Lower lobe of right lung (tissue), 2 donors: ENCODE results near the gene SRD5A2. TPM values are rescaled to one million over a fixed set of nuclear protein-coding genes. Genes with fewer than 3 reads are reported as not detected.

Experiments used
- ATAC-seq, 2 donors: fragments of 200-7000 bp; cut with Tn5 transposase; one replicate each; pipeline ENCODE4 v1.9.1; 2020 to 2022; ENCODE audit warnings: mild to moderate bottlenecking in 2 of 2, moderate library complexity in 2 of 2
- DNase-seq: peaks from one replicate; pipeline ENCODE4 v3.0.0-alpha.2; 2020
- H3K27ac ChIP-seq: fragments of 200-600 bp; one replicate; pipeline ENCODE4 v1.8.0; 2022
- H3K27me3 ChIP-seq: fragments of 200-600 bp; one replicate; pipeline ENCODE4 v1.8.0; 2022; ENCODE audit warnings: low read depth
- H3K36me3 ChIP-seq: fragments of 200-600 bp; one replicate; pipeline ENCODE4 v1.8.0; 2022; ENCODE audit warnings: mild to moderate bottlenecking
- H3K4me1 ChIP-seq: fragments of 200-600 bp; one replicate; pipeline ENCODE4 v1.8.0; 2022
- H3K4me3 ChIP-seq: fragments of 200-600 bp; one replicate; pipeline ENCODE4 v1.8.0; 2022; ENCODE audit warnings: mild to moderate bottlenecking
- H3K9me3 ChIP-seq: fragments of 200-600 bp; one replicate; pipeline ENCODE4 v1.8.0; 2022
- CTCF ChIP-seq: fragments of 200-600 bp; IDR thresholded peaks from one replicate; pipeline ENCODE4 v1.8.0; 2022; ENCODE audit warnings: antibody characterized with exemption, mild to moderate bottlenecking
- intact Hi-C: fragments of 100-400 bp; cut with DNase I; formaldehyde crosslinking; loops from one replicate; pipeline ENCODE4 v1.11.0; 2022
- long read RNA-seq: library from polyadenylated mRNA; unstranded; transcript quantifications from one replicate; pipeline ENCODE4 v2.0.0, GENCODE V29; 2021
- total RNA-seq: library from RNA; stranded (reverse); fragmentation: NEBNext Ultra II Directional; extraction: Animal tissue kit (Norgen Biotek cat#: 25700); gene quantifications from one replicate; pipeline ENCODE4 v1.2.1, GENCODE V29; 2021
- donor health status: DM: no; HTN: yes; CAD: no; lungs with severe emphysema.

Gene SRD5A2
- total RNA-seq, result 1.2 TPM
- long read RNA-seq, partial matches to known transcripts, result 0 of 4 reads
- long read RNA-seq, other reads (novel, unspliced or antisense), result 4 of 4 reads

- Histone ChIP-seq H3K4me1 (no peaks in the 10 kb centered on the region), H3K4me3 (no peak within 1 kb of the TSS), H3K27ac (no peak within 1 kb of the TSS), H3K9me3 (no peaks in the 10 kb centered on the region), H3K27me3 (peaks cover 17% of the 10 kb centered on the region), H3K36me3 (no peaks in the 10 kb centered on the region)
- intact Hi-C loops, result no loop called here
- ATAC-seq, result peak; percentile 21 to 51
- DNase-seq, result no peak
- no peak for TF ChIP-seq CTCF
These were observed at the start of gene SRD5A2 for GRCh38 chr2:31580321-31581117. SRD5A2 (minus strand) TSS chr2:31580938; CDS start chr2:31580900, 38 bp downstream.

GRCh38 chr2:31606509-31606908, 25.8 kb upstream of the SRD5A2 start:
- TF ChIP-seq CTCF, result no peak
- peaks cover 14% of the 10 kb centered on the region for H3K9me3 ChIP-seq
- no peak for ATAC-seq
- H3K4me1 ChIP-seq, result no peaks in the 10 kb centered on the region
- no peak overlapping the region for H3K27ac ChIP-seq
- H3K4me3 ChIP-seq, result no peak overlapping the region
- intact Hi-C loops, result no loop called here
- no peak for DNase-seq
- no peaks in the 10 kb centered on the region for H3K27me3 ChIP-seq
- H3K36me3 ChIP-seq, result no peaks in the 10 kb centered on the region

- DNase-seq, result no peak
- no peaks in the 10 kb centered on the region for H3K36me3 ChIP-seq
- no peak overlapping the region for H3K4me3 ChIP-seq
- intact Hi-C loops, result no loop called here
- H3K27ac ChIP-seq, result no peak overlapping the region
- ATAC-seq, result no peak
- no peaks in the 10 kb centered on the region for H3K27me3 ChIP-seq
- TF ChIP-seq CTCF, result no peak
- peaks cover 23% of the 10 kb centered on the region for H3K9me3 ChIP-seq
- H3K4me1 ChIP-seq, result no peaks in the 10 kb centered on the region
These were observed 18.0 kb upstream of the SRD5A2 start for GRCh38 chr2:31598694-31599093.

GRCh38 chr2:31586230-31586629, 5.5 kb upstream of the SRD5A2 start:
- intact Hi-C loops, result no loop called here

GRCh38 chr2:31581124-31581795, 522 bp upstream of the SRD5A2 start:
- peaks cover 17% of the 10 kb centered on the region for H3K27me3 ChIP-seq
- no peaks in the 10 kb centered on the region for H3K4me1 ChIP-seq
- no peaks in the 10 kb centered on the region for H3K9me3 ChIP-seq
- TF ChIP-seq CTCF, result no peak
- no peak overlapping the region for H3K4me3 ChIP-seq
- intact Hi-C loops, result no loop called here
- ATAC-seq (peak in 1 of 2 donors; percentile 43), DNase-seq (no peak)
- no peaks in the 10 kb centered on the region for H3K36me3 ChIP-seq
- no peak overlapping the region for H3K27ac ChIP-seq

More at GRCh38 chr2:31586230-31586629, 5.5 kb upstream of the SRD5A2 start:
- no peak for TF ChIP-seq CTCF
- ATAC-seq (no peak), DNase-seq (no peak)
- no peaks in the 10 kb centered on the region for H3K36me3 ChIP-seq
- peaks cover 4% of the 10 kb centered on the region for H3K27me3 ChIP-seq
- H3K9me3 ChIP-seq, result no peaks in the 10 kb centered on the region
- H3K27ac ChIP-seq, result no peak overlapping the region
- no peak overlapping the region for H3K4me3 ChIP-seq
- no peaks in the 10 kb centered on the region for H3K4me1 ChIP-seq
